ENCODE data around the gene SOX2.

DNA sequence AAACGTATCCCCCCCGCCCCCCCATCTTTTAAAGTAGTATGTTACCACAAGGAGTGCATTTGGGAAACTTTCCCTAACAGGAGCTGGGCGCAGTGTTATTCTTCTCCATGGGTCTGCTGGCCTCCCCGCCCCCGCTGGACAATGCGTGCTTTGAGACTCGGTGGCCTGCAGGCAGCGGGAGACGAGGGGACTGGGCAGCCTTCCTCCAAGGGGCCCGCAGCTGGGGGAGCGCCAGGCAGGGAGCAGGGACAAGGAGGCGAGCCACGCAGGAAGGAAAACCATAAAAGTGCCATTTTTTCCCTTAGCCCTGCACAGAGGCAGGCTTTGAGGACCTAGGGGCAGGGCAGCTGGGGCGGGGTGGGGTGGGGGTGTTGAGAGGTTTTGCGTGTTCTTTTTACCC is 14.1 kb downstream of the SOX2 start:
- TF ChIP-seq CTCF (IDR thresholded peaks at IDR 0.05) (no peak), POLR2A (IDR thresholded peaks at IDR 0.05) (no peak)

All from esophagus squamous epithelium (tissue), 4 donors.